VCaP (cell line): ENCODE results near the gene COX6B1.
"Not testable (repeated sequence)": the region's sequence is repeated elsewhere in the genome, so short reads cannot be mapped to it uniquely, and the experiment has no call there.

ENCODE experiments used
- H3K27ac ChIP-seq: fragments of 450-650 bp; 2 replicates; pipeline ENCODE4 v1.5.1; 2017
- TF ChIP-seq, protein P1 (sequence below): fragments of 450-650 bp; conservative IDR thresholded peaks from 2 replicates; pipeline ENCODE4 v1.5.1; 2017; ENCODE audit warnings: mild to moderate bottlenecking, moderate library complexity

COX6B1 gene, protein sequence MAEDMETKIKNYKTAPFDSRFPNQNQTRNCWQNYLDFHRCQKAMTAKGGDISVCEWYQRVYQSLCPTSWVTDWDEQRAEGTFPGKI

GRCh38 chr19:35648017-35648961, at the start of gene COX6B1:
Gene COX6B1, plus strand, starts transcription at chr19:35648323. Its CDS starts 2,921 bp downstream, at chr19:35651244.
- peak within 1 kb of the TSS; percentile 86 for H3K27ac ChIP-seq
- TF ChIP-seq, protein P1, sequence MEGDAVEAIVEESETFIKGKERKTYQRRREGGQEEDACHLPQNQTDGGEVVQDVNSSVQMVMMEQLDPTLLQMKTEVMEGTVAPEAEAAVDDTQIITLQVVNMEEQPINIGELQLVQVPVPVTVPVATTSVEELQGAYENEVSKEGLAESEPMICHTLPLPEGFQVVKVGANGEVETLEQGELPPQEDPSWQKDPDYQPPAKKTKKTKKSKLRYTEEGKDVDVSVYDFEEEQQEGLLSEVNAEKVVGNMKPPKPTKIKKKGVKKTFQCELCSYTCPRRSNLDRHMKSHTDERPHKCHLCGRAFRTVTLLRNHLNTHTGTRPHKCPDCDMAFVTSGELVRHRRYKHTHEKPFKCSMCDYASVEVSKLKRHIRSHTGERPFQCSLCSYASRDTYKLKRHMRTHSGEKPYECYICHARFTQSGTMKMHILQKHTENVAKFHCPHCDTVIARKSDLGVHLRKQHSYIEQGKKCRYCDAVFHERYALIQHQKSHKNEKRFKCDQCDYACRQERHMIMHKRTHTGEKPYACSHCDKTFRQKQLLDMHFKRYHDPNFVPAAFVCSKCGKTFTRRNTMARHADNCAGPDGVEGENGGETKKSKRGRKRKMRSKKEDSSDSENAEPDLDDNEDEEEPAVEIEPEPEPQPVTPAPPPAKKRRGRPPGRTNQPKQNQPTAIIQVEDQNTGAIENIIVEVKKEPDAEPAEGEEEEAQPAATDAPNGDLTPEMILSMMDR = no peak

DNA sequence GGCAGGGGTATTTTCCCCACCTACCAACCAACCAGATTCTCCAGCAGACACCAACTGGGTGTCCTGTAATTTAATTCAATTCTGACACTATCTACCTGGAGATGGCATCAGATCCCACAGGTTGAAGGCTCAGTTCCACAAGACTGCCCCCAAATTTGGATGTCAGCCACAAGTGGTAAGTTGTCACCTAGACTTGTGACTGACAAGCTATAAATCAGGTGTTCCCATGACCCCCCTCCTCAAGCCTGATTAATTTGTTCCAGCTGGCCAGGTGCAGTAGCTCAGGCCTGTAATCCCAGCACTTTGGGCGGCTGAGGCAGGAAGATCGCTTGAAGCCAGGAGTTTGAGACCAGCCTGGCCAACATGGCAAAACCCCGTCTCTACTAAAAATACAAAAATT, 46.2 kb upstream of the COX6B1 start:
- TF ChIP-seq, protein P1 = no peak
- H3K27ac ChIP-seq = no peak overlapping the region

DNA sequence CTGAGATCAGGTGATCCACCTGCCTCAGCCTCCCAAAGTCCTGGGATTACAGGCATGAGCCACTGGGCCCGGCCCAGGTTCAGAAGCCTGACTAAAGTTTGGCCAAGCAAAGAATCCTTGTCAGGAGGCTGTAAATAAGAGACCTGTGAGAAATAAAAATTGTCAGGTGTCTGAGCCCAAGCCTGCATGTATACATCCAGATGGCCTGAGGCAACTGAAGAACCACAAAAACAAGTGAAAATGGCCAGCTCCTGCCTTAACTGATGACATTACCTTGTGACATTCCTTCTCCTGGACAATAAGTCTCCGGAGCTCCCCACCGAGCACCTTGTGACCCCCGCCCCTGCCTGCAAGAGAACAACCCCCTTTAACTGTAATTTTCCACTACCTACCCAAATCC, 43.7 kb upstream of the COX6B1 start:
- not testable (repeated sequence) for H3K27ac ChIP-seq

- H3K27ac ChIP-seq = not testable (repeated sequence)
Observed at GRCh38 chr19:35607170-35607569, 41.0 kb upstream of the COX6B1 start.

DNA sequence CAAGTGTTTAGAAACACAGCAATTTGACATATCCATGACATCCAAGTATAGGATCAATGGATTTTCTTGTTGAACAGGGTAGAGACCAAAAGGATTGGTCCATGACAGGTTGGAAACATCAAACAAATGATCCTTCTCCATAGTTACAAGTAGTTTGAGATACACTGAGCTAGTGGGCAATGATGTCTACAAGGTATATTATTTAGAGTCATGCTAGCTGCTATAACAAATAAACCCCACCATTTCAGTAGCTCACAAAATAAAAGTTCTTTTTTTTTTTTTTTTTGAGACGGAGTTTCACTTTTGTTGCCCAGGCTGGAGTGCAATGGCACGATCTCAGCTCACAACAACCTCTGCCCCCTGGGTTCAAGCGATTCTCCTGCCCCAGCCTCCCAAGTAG, 40.5 kb upstream of the COX6B1 start:
- TF ChIP-seq, protein P1 = no peak
- H3K27ac ChIP-seq = no peak overlapping the region

DNA sequence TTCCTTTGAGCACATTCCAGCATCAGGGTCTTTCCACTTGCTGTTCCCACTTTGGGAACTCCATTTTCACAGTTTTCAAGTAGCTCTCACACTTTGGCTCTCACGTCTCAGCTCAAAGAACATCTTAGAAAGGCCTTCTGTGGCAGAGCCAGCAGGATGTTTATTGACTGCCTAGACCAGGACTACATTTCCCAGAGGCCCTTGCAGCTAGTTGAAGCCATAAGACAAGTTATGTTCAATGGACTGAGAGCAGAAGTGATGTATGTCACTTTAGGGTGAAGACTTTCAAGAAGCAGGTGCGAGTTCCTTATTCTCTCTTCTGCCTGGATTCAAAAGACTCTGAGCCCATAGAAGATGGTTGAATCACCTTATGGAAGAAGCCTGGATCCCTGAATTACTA, 39.9 kb upstream of the COX6B1 start:
- no peak overlapping the region for H3K27ac ChIP-seq
- TF ChIP-seq, protein P1 = no peak

DNA sequence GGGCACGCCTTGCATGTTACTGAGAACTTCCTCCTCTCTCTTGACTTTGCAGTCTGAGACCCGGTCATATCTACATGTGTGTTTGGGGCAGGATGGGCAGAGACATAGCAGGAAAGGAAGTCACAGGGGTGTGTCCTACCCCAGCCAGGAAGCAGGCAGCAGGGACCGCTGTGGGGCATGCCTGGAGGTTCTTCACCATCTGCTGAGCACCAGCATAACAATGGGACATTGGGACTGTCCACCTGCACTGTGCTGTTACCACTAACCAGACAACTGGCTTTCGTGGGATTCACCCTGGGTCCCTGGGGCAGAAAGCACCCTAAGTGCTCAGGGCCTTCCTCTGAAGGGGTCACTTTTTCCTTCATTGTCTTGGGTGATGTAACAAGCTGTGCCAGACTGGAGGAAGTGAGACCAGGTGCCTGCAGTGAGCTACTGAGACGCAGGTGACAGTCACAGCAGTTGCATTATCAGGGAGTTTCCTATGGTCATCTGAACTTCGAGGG, 38.2 kb upstream of the COX6B1 start:
- no peak overlapping the region for H3K27ac ChIP-seq
- TF ChIP-seq, protein P1 = no peak

GRCh38 chr19:35612224-35612558, 35.9 kb upstream of the COX6B1 start:
- TF ChIP-seq, protein P1 = no peak
- H3K27ac ChIP-seq = peak overlapping the region; percentile 73; the same call in 1 of the 2 replicates
